NCI-H748 (cell line): Measurements from ENCODE around the gene EIF5AL1.
A peak's percentile ranks its signal among the peaks of the same experiment; 100 is the strongest.

Source experiments
- DNase-seq: peaks from one replicate; lab custom pipeline; 2025; ENCODE audit not compliant: unreplicated experiment; lab: John Stamatoyannopoulos, UW

Gene EIF5AL1

GRCh38 chr10:79511891-79512583 is at the start of gene EIF5AL1:
Gene EIF5AL1 (plus strand): TSS chr10:79512533. CDS start chr10:79512650, 117 bp downstream.
- DNase-seq = peak; percentile 0

- DNase-seq = no peak
Measured at GRCh38 chr10:79463578-79464496, 48.5 kb upstream of the EIF5AL1 start.

DNA sequence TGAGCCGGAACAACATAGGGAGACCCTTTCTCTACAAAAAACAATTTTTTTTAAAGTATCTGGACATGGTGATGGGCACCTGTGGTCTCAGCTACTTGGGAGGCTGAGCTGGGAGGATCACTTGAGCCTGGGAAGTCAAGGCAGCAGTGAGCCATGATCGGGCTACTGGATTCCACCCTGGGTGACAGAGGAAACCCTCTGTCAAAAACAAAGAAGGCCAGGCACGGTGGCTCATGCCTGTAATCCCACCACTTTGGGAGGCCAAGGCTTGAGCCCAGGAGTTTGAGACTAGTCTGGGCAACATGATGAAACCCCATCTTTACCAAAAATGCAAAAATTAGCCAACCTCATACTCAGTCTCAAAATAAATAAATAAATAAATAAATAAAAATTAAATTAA is 47.0 kb upstream of the EIF5AL1 start:
- no peak for DNase-seq

GRCh38 chr10:79468015-79468560 is 44.2 kb upstream of the EIF5AL1 start:
- no peak for DNase-seq

- DNase-seq = no peak
Measured at GRCh38 chr10:79468841-79469585, 43.3 kb upstream of the EIF5AL1 start.

- DNase-seq = no peak
Measured at GRCh38 chr10:79470096-79470495, 42.2 kb upstream of the EIF5AL1 start.

- no peak for DNase-seq
Measured at GRCh38 chr10:79471776-79472175, 40.6 kb upstream of the EIF5AL1 start.

GRCh38 chr10:79472449-79472848 is 39.9 kb upstream of the EIF5AL1 start:
- DNase-seq = no peak

DNA sequence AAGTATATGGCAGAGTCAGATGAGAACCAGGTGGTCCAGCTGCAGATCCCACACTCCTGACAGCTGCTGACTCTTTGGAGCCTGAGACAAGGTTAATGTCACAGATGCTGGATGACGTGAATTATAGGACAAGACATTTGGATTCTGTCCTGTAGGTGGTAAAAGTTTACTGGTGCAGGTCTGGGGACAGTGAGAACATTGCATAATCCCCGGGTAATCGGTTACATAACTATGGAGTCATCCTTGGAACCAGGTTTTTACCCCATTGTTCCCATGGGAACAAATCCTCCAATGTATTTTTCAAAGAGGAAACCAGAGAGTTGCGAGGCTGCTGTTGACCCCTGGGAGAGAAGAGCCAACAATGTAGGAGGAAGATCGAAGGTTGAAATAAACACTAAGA is 39.4 kb upstream of the EIF5AL1 start:
- no peak for DNase-seq

DNA sequence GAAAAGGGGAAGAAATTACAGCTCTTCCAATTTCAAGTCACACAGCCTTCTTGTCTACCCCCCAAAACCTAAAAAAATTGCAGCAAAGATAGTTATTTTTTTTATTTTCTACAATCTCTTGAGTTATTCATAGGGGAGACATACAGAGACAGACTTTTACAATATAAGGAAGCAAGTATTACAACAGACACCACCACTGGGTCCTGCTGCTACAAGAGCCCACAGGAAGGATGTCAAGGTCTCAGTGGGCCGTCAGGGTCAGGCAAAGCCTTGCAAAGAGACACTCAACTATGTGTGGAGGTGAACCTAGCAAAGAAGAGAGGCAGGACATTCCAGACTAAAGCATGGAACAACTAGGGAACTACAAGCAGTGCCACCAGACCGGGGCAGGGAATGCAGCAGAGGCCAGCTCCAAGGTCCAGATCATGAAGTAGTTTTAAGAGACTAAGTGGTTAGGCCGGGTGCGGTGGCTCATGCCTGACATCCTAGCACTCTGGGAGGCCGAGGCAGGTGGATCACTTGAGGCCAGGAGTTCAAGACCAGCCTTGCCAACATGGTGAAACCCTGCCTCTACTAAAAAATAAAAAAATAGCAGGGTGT is 38.7 kb upstream of the EIF5AL1 start:
- DNase-seq = no peak

DNA sequence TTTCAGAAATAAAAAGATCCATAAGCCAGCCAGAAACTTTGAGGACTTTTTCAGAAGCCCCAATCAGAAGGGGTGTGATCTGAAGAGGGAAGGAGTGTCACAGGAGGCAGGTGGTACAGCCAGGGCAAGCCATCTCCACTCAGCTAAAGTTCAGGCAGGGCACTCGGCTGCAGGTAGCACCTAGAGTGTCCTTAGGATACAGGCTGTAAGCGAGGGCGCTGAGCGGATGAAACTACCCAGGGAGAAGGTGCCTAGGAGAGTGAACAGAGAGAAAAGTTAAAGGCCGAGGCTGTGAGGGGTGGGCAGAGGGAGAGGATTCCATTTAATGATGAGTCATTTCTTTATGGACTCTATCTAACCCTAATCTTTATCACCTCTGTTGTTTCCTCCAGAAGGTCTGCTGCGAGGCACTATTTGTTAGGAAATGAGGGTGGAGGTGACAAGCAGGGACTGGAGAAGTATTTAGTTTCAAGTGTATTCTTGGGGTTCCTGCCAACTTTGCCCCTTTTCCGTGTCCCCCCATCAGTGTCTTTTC is 37.1 kb upstream of the EIF5AL1 start:
- DNase-seq = no peak

DNA sequence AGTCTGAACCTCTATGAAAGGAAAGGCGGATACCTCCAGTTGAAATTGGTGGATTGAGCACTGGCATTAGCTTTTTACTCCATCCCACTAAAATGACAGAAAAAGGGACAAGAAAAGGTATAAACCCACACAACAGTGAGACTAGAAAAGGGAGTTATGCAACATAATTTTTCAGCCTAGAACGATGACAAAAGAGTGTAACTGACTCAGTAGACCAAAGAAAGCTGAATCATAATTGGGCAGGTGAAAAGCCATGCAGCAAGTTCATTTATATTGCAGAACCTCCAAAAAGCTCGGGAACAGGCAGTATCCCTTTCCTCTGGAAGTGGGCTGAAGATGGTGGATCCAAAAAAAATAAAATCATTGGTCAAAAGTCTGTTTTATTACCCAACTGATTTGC is 36.5 kb upstream of the EIF5AL1 start:
- DNase-seq = no peak

- DNase-seq = no peak
Measured at GRCh38 chr10:79476645-79477044, 35.7 kb upstream of the EIF5AL1 start.

DNA sequence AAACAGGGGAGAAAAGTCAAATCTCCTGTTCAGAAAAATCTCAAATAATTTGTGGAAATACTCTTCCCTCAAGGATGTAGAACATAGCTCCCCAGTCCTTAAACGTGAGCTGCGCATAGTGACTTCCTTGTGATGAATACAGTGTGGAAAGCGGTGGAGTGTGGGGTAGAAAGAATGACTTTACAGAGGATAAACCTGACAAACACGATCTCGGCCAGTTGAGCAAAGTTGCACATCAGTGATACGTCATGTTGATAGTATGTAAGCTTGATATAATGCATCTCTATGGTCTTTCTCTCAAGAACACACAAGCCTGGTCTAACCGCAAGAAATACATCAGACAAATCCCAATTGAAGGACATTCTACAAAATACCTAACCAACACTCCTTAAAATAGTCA is 34.9 kb upstream of the EIF5AL1 start:
- DNase-seq = no peak

DNA sequence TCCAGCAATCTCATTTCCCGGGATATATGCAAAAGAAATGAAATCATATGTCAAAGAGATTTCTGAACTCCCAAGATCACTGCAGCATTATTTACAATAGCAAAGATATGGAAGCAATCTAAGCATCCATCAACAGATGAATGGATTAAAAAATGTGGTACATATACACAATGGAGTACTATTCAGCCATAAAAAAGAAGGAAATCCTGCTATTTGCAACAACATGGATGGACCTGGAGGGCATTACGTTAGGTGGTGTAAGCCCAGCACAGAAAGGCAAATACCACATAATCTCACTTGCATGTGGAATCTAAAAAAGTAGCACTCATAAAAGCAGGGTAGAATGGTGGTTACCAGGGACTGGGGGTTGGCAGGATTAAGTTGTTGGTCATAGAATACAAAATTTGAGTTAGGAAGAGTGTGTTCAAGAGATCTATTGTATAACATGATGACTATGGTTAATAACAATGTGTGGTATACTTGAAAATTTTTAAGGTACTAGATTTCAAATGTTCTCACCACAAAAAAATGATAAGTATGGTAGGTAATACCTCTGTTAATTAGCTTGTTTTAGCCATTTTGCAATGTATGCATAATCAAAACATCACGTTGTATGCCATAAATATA is 32.9 kb upstream of the EIF5AL1 start:
- DNase-seq = no peak

- no peak for DNase-seq
Measured at GRCh38 chr10:79482304-79482703, 30.0 kb upstream of the EIF5AL1 start.

GRCh38 chr10:79482741-79483140 is 29.6 kb upstream of the EIF5AL1 start:
- no peak for DNase-seq

GRCh38 chr10:79483299-79483698 is 29.0 kb upstream of the EIF5AL1 start:
- DNase-seq = no peak

GRCh38 chr10:79483948-79484347 is 28.4 kb upstream of the EIF5AL1 start:
- no peak for DNase-seq

- no peak for DNase-seq
Measured at GRCh38 chr10:79484476-79484875, 27.9 kb upstream of the EIF5AL1 start.
